B cell (primary cell): ENCODE results near the gene RIPOR3.

Experiments
- CTCF ChIP-seq: fragments of 200-600 bp; IDR thresholded peaks from one replicate; pipeline ENCODE4 v1.8.0; 2022; ENCODE audit warnings: antibody characterized with exemption, mild to moderate bottlenecking
- EZH2 ChIP-seq: IDR thresholded peaks from 2 replicates; pipeline ENCODE4 v1.6.1; 2012; ENCODE audit warnings: borderline replicate concordance, low read depth, mild to moderate bottlenecking, moderate library complexity, low read length; ENCODE audit not compliant: insufficient read depth, poor library complexity, severe bottlenecking

- no peak for TF ChIP-seq CTCF
- TF ChIP-seq EZH2: no peak
These were observed 49.0 kb downstream of the RIPOR3 start for GRCh38 chr20:50642288-50642803.
